ENCODE measurements around the gene TRPM7. TPM values are rescaled to one million over a fixed set of nuclear protein-coding genes. Genes with fewer than 3 reads are reported as not detected.

Gene TRPM7
- total and polyA plus RNA-seq, 3 experiments from 2014 or later = 18.1 to 46.9 (median 46.7) TPM

GRCh38 chr15:50653156-50653743 lies 33.3 kb downstream of the TRPM7 start:
- H3K4me1 Mint-ChIP-seq = peaks cover 0 to 10% (median 5%) of the 10 kb centered on the region in 3 donors
- POLR2A ChIA-PET = no interaction called here
- Histone ChIP-seq H3K9me3 (ENCODE audit: low read length) (no peaks in the 10 kb centered on the region), H3K4me1 (ENCODE audit: insufficient read depth, low read length) (no peaks in the 10 kb centered on the region), H3K27me3 (ENCODE audit: insufficient read depth, low read length, poor library complexity, severe bottlenecking) (no peaks in the 10 kb centered on the region), H3K27ac (ENCODE audit: low read depth, low read length) (no peak overlapping the region), H3K36me3 (ENCODE audit: insufficient read depth, low read length) (peaks cover 9% of the 10 kb centered on the region), H3K4me3 (ENCODE audit: low read length) (no peak overlapping the region)
- no peaks in the 10 kb centered on the region for H3K9me3 Mint-ChIP-seq
- H3K4me3 Mint-ChIP-seq = no peak overlapping the region
- CTCF ChIA-PET = interaction anchor here (1.3 to 1.6 kb wide), 2 partner anchors 223 to 232 kb away, joined by 3 read pairs; no protein-coding TSS in a partner anchor
- no peaks in the 10 kb centered on the region for H3K27me3 Mint-ChIP-seq
- DNase-seq = no peak
- peak overlapping the region in 5 of 8 donors; percentile 2 to 75 (median 27) for H3K27ac Mint-ChIP-seq
- H3K36me3 Mint-ChIP-seq = peaks cover 3 to 77% (median 17%) of the 10 kb centered on the region in 3 donors

DNA sequence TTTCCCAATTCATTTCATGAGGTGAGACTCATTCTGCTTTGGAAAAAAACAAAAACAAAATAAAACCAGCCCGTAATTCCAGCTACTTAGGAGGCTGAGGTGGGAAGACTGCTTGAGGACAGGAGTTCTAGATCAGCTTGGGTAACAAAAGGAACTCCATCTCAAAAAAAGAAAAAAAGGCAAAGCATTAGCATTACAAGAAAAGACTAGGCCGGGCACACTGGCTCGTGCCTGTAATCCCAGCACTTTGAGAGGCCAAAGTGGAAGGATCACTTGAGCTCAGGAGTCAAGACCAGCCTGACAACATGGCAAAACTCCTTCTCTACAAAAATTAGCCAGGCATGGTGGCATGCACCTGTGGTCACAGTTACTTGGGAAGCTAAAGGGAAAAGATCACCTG lies 33.9 kb downstream of the TRPM7 start:
- ChIA-PET POLR2A (no interaction called here), CTCF (interaction anchor here (1.3 to 1.6 kb wide), 2 partner anchors 224 to 232 kb away, joined by 3 read pairs; no protein-coding TSS in a partner anchor)
- peaks cover 3 to 77% (median 17%) of the 10 kb centered on the region in 3 donors for H3K36me3 Mint-ChIP-seq
- Histone ChIP-seq H3K4me1 (ENCODE audit: insufficient read depth, low read length) (no peaks in the 10 kb centered on the region), H3K9me3 (ENCODE audit: low read length) (no peaks in the 10 kb centered on the region), H3K27me3 (ENCODE audit: insufficient read depth, low read length, poor library complexity, severe bottlenecking) (no peaks in the 10 kb centered on the region), H3K4me3 (ENCODE audit: low read length) (no peak overlapping the region), H3K27ac (ENCODE audit: low read depth, low read length) (no peak overlapping the region), H3K36me3 (ENCODE audit: insufficient read depth, low read length) (peaks cover 9% of the 10 kb centered on the region)
- H3K4me1 Mint-ChIP-seq = peaks cover 0 to 10% (median 5%) of the 10 kb centered on the region in 3 donors
- no peak overlapping the region for H3K4me3 Mint-ChIP-seq
- no peaks in the 10 kb centered on the region for H3K27me3 Mint-ChIP-seq
- no peak for DNase-seq
- no peaks in the 10 kb centered on the region for H3K9me3 Mint-ChIP-seq
- H3K27ac Mint-ChIP-seq = peak overlapping the region in 2 of 8 donors; percentile 50 to 85

DNA sequence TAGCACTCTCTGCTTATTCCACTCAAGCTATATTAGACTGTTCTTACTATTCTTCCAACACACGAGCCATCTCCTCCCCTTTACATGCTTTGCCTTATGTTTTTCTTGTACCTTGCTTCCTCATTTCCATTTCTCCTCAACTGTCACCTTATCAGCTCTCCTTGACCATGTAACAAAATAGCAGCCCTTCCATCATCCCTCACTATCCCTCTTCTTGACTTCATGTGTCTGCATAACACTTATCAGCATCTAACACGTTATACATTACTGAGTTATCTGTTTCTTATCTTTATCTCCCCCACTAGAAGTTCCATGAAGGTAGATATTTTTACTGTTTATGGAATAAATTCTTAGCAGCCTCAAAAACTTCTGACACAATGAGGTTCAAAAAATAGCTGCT lies 45.3 kb downstream of the TRPM7 start:
- DNase-seq = no peak
- Histone ChIP-seq H3K4me1 (ENCODE audit: insufficient read depth, low read length) (peaks cover 8% of the 10 kb centered on the region), H3K9me3 (ENCODE audit: low read length) (no peaks in the 10 kb centered on the region), H3K27ac (ENCODE audit: low read depth, low read length) (no peak overlapping the region), H3K36me3 (ENCODE audit: insufficient read depth, low read length) (peaks cover 28% of the 10 kb centered on the region), H3K27me3 (ENCODE audit: insufficient read depth, low read length, poor library complexity, severe bottlenecking) (no peaks in the 10 kb centered on the region), H3K4me3 (ENCODE audit: low read length) (no peak overlapping the region)
- H3K27me3 Mint-ChIP-seq = no peaks in the 10 kb centered on the region
- no peak overlapping the region for H3K4me3 Mint-ChIP-seq
- peaks cover 0 to 73% (median 22%) of the 10 kb centered on the region in 3 donors for H3K36me3 Mint-ChIP-seq
- CTCF ChIA-PET = no interaction called here
- POLR2A ChIA-PET = no interaction called here
- H3K27ac Mint-ChIP-seq = peak overlapping the region in 3 of 8 donors; percentile 35 to 68 (median 38)
- peaks cover 9 to 18% (median 10%) of the 10 kb centered on the region in 3 donors for H3K4me1 Mint-ChIP-seq
- H3K9me3 Mint-ChIP-seq = no peaks in the 10 kb centered on the region

GRCh38 chr15:50636146-50636545 lies 50.5 kb downstream of the TRPM7 start:
- H3K9me3 Mint-ChIP-seq = no peaks in the 10 kb centered on the region
- Histone ChIP-seq H3K9me3 (ENCODE audit: low read length) (no peaks in the 10 kb centered on the region), H3K27ac (ENCODE audit: low read depth, low read length) (no peak overlapping the region), H3K36me3 (ENCODE audit: insufficient read depth, low read length) (peaks cover 28% of the 10 kb centered on the region), H3K4me3 (ENCODE audit: low read length) (no peak overlapping the region), H3K4me1 (ENCODE audit: insufficient read depth, low read length) (peaks cover 4% of the 10 kb centered on the region), H3K27me3 (ENCODE audit: insufficient read depth, low read length, poor library complexity, severe bottlenecking) (no peaks in the 10 kb centered on the region)
- H3K4me3 Mint-ChIP-seq = no peak overlapping the region
- peaks cover 0 to 2% of the 10 kb centered on the region in 2 donors for H3K27me3 Mint-ChIP-seq
- ChIA-PET POLR2A (interaction anchor here (0.7 kb wide), 1 partner anchor 13 kb away, joined by 3 read pairs; no protein-coding TSS in a partner anchor), CTCF (no interaction called here)
- peak overlapping the region in 1 of 8 donors; percentile 33 for H3K27ac Mint-ChIP-seq
- DNase-seq = no peak
- peaks cover 5 to 12% (median 7%) of the 10 kb centered on the region in 3 donors for H3K4me1 Mint-ChIP-seq
- H3K36me3 Mint-ChIP-seq = peaks cover 0 to 72% (median 18%) of the 10 kb centered on the region in 3 donors

- Mint-ChIP-seq H3K27me3 (peaks cover 0 to 2% of the 10 kb centered on the region in 2 donors), H3K4me1 (peaks cover 0 to 3% (median 0%) of the 10 kb centered on the region in 3 donors), H3K9me3 (no peaks in the 10 kb centered on the region), H3K27ac (peak overlapping the region in 2 of 8 donors; percentile 12 to 37), H3K4me3 (no peak overlapping the region), H3K36me3 (peaks cover 0 to 72% (median 15%) of the 10 kb centered on the region in 3 donors)
- no peak overlapping the region for H3K27ac ChIP-seq (ENCODE audit: low read depth, low read length)
- no peaks in the 10 kb centered on the region for H3K4me1 ChIP-seq (ENCODE audit: insufficient read depth, low read length)
- no peak for DNase-seq
- CTCF ChIA-PET = no interaction called here
- peaks cover 33% of the 10 kb centered on the region for H3K36me3 ChIP-seq (ENCODE audit: insufficient read depth, low read length)
- H3K27me3 ChIP-seq (ENCODE audit: insufficient read depth, low read length, poor library complexity, severe bottlenecking) = no peaks in the 10 kb centered on the region
- no peak overlapping the region for H3K4me3 ChIP-seq (ENCODE audit: low read length)
- no peaks in the 10 kb centered on the region for H3K9me3 ChIP-seq (ENCODE audit: low read length)
- POLR2A ChIA-PET = no interaction called here
These were observed 52.9 kb downstream of the TRPM7 start for GRCh38 chr15:50633653-50634052.

GRCh38 chr15:50628421-50628820 lies 58.2 kb downstream of the TRPM7 start:
- H3K9me3 Mint-ChIP-seq = no peaks in the 10 kb centered on the region
- Histone ChIP-seq H3K36me3 (ENCODE audit: insufficient read depth, low read length) (peaks cover 15% of the 10 kb centered on the region), H3K4me3 (ENCODE audit: low read length) (no peak overlapping the region), H3K27ac (ENCODE audit: low read depth, low read length) (no peak overlapping the region), H3K27me3 (ENCODE audit: insufficient read depth, low read length, poor library complexity, severe bottlenecking) (no peaks in the 10 kb centered on the region), H3K9me3 (ENCODE audit: low read length) (no peaks in the 10 kb centered on the region), H3K4me1 (ENCODE audit: insufficient read depth, low read length) (no peaks in the 10 kb centered on the region)
- CTCF ChIA-PET = no interaction called here
- peaks cover 0 to 8% (median 4%) of the 10 kb centered on the region in 3 donors for H3K4me1 Mint-ChIP-seq
- no peak overlapping the region for H3K4me3 Mint-ChIP-seq
- H3K36me3 Mint-ChIP-seq = peaks cover 0 to 78% (median 24%) of the 10 kb centered on the region in 3 donors
- H3K27ac Mint-ChIP-seq = peak overlapping the region in 4 of 8 donors; percentile 9 to 66 (median 48)
- POLR2A ChIA-PET = no interaction called here
- no peaks in the 10 kb centered on the region for H3K27me3 Mint-ChIP-seq
- no peak for DNase-seq

- no peaks in the 10 kb centered on the region for H3K27me3 ChIP-seq (ENCODE audit: insufficient read depth, low read length, poor library complexity, severe bottlenecking)
- H3K36me3 ChIP-seq (ENCODE audit: insufficient read depth, low read length) = peaks cover 13% of the 10 kb centered on the region
These were observed 59.1 kb downstream of the TRPM7 start for GRCh38 chr15:50627351-50628055.

DNA sequence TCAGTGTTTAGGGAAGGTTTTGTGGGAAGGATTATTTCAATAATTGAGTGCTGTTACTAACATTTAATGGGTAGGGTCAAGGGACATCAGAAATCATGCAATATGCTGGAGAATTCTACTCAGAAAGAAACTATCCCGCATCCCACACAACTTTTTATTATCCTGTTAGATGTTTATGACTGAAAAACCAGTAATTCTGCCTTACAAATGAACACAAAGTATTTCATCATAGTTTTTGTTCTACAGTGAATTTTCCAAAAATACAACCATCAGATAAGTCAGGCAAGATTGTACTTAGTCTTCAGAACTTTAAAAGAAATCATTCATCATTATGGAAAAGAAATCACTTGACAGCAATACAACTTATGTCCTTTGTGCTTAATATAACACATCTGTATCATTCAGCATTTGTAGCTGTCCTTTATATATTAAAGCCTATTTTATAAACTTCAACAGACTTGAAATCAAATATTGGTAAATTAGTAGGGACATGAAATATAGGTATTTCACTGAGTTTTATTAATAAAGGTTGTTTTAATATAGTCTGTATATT lies 61.9 kb downstream of the TRPM7 start:
- no peaks in the 10 kb centered on the region for H3K27me3 Mint-ChIP-seq
- no peak overlapping the region for H3K4me3 ChIP-seq (ENCODE audit: low read length)
- H3K9me3 Mint-ChIP-seq = no peaks in the 10 kb centered on the region
- peaks cover 0 to 70% (median 24%) of the 10 kb centered on the region in 3 donors for H3K36me3 Mint-ChIP-seq
- ChIA-PET CTCF (no interaction called here), POLR2A (no interaction called here)
- H3K27me3 ChIP-seq (ENCODE audit: insufficient read depth, low read length, poor library complexity, severe bottlenecking) = no peaks in the 10 kb centered on the region
- no peak overlapping the region for H3K4me3 Mint-ChIP-seq
- no peaks in the 10 kb centered on the region for H3K4me1 ChIP-seq (ENCODE audit: insufficient read depth, low read length)
- no peak for DNase-seq
- peak overlapping the region in 3 of 8 donors; percentile 14 to 52 (median 37) for H3K27ac Mint-ChIP-seq
- no peak overlapping the region for H3K27ac ChIP-seq (ENCODE audit: low read depth, low read length)
- H3K4me1 Mint-ChIP-seq = peaks cover 0 to 6% (median 4%) of the 10 kb centered on the region in 3 donors
- peaks cover 5% of the 10 kb centered on the region for H3K36me3 ChIP-seq (ENCODE audit: insufficient read depth, low read length)
- no peaks in the 10 kb centered on the region for H3K9me3 ChIP-seq (ENCODE audit: low read length)

More at GRCh38 chr15:50627351-50628055, 59.1 kb downstream of the TRPM7 start:
- POLR2A ChIA-PET = no interaction called here
- Mint-ChIP-seq H3K27ac (peak overlapping the region in 5 of 8 donors; percentile 3 to 91 (median 59)), H3K36me3 (peaks cover 0 to 74% (median 23%) of the 10 kb centered on the region in 3 donors), H3K27me3 (no peaks in the 10 kb centered on the region), H3K4me1 (peaks cover 0 to 6% (median 4%) of the 10 kb centered on the region in 3 donors), H3K9me3 (no peaks in the 10 kb centered on the region), H3K4me3 (no peak overlapping the region)
- Histone ChIP-seq H3K4me3 (ENCODE audit: low read length) (no peak overlapping the region), H3K9me3 (ENCODE audit: low read length) (no peaks in the 10 kb centered on the region), H3K4me1 (ENCODE audit: insufficient read depth, low read length) (no peaks in the 10 kb centered on the region), H3K27ac (ENCODE audit: low read depth, low read length) (no peak overlapping the region)
- DNase-seq = no peak
- CTCF ChIA-PET = no interaction called here
